Upper lobe of left lung (tissue), 4 donors: ENCODE data around the gene PI4K2A.

ENCODE experiments used
- CTCF ChIP-seq, 6 experiments: fragments of 450-650 bp in 4 of 6; fragments of 200-600 bp in 2 of 6; sonication (generic) in 2 of 6; IDR thresholded peaks; one replicate each; pipeline ENCODE4 v1.5.1; 2016 to 2019; ENCODE audit warnings: antibody characterized with exemption in 6 of 6
- EP300 ChIP-seq, 4 donors: sonication (generic); formaldehyde crosslinking; IDR thresholded peaks; one replicate each; pipeline ENCODE4 v1.5.1; 2017; ENCODE audit warnings: antibody characterized with exemption in 4 of 4, control low read depth in 2 of 4
- POLR2A ChIP-seq, 4 donors: fragments of 450-650 bp; IDR thresholded peaks; one replicate each; pipeline ENCODE4 v1.5.1; 2016 to 2017; ENCODE audit warnings: antibody characterized with exemption in 4 of 4, mild to moderate bottlenecking in 2 of 4
- POLR2AphosphoS5 ChIP-seq, 2 donors: sonication (generic); formaldehyde crosslinking; IDR thresholded peaks; one replicate each; pipeline ENCODE4 v1.5.1; 2017; ENCODE audit warnings: antibody characterized with exemption in 2 of 2

- TF ChIP-seq POLR2A (IDR thresholded peaks at IDR 0.05) (no peak), CTCF (IDR thresholded peaks at IDR 0.05) (no peak), POLR2AphosphoS5 (IDR thresholded peaks at IDR 0.05) (no peak), EP300 (IDR thresholded peaks at IDR 0.05) (no peak)
These were observed 49.5 kb upstream of the PI4K2A start for GRCh38 chr10:97590748-97591495.
